ENCODE measurements around the gene GNG12.

GNG12 gene

DNA sequence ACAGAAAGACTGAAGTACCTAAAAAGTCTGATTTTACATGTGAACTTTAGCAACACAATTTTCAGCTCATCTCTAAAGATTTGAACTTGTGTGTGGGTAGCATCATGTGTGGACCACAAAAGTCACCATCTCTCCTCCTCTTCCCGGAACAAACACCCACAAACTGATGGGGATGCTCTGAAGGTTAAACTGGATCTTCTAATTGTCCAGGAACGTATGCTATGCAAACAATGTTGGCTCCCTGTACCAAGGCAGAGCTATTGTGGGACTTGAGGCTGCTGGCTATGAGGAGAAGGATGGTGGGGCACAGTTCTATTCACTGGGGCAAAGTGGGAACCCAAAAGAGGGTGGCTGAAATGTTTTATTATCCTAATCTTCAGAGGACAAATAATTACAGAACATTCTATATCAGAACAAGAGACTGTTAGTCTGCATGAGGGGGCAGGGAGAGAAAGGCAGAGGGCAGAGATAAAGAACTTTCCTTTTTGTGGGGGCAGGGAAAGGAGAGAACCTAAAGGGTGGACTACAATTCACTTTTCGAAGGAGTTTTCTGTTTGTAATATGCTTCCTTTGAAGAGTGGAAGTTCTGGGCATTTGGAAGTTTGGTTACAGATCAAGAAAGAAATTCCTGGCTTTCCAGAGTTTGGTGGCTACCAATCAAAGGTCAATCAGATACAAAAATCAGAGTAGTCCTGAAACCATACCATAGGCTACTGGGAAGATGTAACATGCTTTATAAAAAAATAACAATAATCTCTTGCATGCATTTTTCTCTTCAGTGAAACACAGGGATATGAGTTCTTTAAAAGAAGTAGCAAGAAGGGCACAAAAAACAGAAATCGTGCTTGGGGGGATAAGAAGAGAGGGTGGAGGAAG, 85.4 kb downstream of the GNG12 start:
- H3K27ac ChIP-seq = no peak overlapping the region
- TF ChIP-seq ZFX (IDR thresholded peaks at IDR 0.05) = no peak
- TF ChIP-seq, protein P1, sequence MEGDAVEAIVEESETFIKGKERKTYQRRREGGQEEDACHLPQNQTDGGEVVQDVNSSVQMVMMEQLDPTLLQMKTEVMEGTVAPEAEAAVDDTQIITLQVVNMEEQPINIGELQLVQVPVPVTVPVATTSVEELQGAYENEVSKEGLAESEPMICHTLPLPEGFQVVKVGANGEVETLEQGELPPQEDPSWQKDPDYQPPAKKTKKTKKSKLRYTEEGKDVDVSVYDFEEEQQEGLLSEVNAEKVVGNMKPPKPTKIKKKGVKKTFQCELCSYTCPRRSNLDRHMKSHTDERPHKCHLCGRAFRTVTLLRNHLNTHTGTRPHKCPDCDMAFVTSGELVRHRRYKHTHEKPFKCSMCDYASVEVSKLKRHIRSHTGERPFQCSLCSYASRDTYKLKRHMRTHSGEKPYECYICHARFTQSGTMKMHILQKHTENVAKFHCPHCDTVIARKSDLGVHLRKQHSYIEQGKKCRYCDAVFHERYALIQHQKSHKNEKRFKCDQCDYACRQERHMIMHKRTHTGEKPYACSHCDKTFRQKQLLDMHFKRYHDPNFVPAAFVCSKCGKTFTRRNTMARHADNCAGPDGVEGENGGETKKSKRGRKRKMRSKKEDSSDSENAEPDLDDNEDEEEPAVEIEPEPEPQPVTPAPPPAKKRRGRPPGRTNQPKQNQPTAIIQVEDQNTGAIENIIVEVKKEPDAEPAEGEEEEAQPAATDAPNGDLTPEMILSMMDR (conservative IDR thresholded peaks at IDR 0.05) = no peak

DNA sequence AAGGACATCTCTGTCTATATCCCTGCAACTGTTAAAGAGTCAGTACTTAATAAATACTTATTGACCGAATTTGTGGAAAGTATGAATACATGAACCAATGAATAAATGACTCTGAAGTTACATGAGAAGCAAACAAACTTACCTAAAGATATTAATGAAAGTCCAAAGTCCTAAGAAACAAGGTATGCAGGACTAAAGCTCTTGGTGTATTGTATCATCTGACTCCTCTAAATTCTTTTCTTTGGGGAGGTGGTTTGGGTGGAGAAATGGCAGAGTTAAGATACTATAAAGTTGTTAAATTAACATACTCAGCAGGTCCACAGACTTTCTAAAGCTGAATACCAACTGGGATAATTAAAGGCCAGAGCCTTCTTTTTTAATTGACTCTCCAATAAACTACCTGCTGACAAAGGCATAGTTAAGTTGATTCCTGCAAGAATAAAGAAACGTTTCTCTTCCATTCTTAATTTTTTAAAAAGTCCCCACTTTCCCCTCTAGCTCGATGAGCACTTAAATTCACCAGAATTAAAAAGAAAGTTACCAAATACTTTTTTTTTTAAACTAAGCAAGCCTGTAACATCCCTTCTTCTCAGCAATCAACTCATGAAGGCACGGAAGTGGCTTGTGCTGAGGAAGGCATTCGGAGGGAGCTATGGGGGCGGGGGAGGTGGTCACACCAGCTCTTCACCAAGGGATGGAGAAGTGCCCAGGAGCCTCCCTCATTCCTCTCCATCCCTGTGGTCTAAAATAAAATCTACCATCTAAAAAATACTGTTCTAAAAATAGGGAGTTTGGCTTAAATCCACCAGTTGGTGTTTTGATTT, 87.2 kb downstream of the GNG12 start:
- H3K27ac ChIP-seq = no peak overlapping the region
- TF ChIP-seq, protein P1 (conservative IDR thresholded peaks at IDR 0.05) = no peak
- no peak for TF ChIP-seq ZFX (IDR thresholded peaks at IDR 0.05)

DNA sequence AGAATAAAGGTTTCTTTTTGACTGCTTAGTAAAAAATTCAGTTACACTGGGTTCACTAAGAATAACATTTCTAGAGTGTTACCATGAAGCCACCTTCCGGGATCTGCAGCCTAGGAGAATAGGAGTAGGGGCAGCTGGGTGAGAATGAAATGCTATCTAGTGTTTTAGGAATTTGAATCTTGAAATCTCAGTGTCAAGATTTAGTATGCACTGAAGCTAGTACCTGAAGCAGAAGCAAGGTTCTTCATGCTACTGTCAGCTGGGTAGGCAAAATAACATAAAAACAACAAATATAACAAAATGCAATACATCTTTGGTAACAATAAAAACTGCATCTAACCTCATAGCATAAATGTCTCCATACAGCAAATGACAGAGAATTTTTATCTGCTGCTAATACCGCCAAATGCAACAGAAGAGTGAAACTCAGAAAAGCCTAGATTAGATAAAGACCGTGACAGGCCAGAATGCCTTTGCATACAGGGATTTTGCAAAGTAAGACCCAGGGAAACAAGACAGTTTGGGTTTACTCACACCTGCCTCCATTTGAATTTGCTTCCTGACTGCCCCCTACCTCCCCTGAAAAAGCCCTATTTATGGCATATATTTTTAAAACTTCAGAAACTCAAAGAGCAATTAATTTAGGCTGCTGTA, 90.1 kb downstream of the GNG12 start:
- no peak overlapping the region for H3K27ac ChIP-seq
- TF ChIP-seq ZFX (IDR thresholded peaks at IDR 0.05) = no peak
- TF ChIP-seq, protein P1 (conservative IDR thresholded peaks at IDR 0.05) = no peak

DNA sequence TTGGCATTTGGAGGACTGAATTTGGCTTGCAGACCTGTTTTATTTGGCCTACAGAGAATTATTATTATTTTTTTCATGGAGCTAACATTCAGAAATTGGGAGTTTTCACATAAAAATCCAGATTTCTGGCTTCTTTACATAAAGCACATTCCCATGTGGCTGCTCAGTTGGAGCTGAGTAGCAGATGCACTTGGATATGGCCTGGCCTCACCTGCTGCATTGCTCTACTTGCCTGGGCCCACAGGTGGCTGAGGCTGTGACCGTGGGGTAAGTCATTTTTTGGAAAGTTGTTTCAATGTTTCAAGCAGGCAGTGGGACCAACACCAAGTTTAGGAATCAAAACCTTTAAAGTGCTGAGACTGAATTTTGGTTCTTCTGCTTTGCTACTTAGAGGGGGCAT, 91.5 kb downstream of the GNG12 start:
- no peak for TF ChIP-seq ZFX (IDR thresholded peaks at IDR 0.05)
- TF ChIP-seq, protein P1 (conservative IDR thresholded peaks at IDR 0.05) = no peak
- no peak overlapping the region for H3K27ac ChIP-seq

DNA sequence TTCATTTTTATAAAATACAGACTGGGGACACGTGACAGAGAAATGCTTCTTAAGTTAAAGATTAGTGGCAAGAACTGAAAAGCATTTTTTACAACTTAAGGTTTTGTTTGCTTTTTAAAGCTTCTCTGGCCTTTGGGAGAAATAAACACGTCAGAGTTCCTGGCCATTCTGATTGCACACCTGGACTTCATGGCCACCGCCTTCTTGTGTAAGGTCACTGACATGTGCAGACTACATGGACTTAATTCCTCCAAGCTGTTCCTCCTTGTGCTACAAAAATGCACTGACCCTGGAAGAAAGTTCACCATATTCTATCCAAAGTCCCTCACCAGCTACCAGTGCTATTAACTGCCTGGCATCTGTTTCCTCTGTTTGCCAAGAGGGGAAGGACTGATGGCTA, 92.1 kb downstream of the GNG12 start:
- no peak overlapping the region for H3K27ac ChIP-seq
- TF ChIP-seq, protein P1 (conservative IDR thresholded peaks at IDR 0.05) = no peak
- no peak for TF ChIP-seq ZFX (IDR thresholded peaks at IDR 0.05)

DNA sequence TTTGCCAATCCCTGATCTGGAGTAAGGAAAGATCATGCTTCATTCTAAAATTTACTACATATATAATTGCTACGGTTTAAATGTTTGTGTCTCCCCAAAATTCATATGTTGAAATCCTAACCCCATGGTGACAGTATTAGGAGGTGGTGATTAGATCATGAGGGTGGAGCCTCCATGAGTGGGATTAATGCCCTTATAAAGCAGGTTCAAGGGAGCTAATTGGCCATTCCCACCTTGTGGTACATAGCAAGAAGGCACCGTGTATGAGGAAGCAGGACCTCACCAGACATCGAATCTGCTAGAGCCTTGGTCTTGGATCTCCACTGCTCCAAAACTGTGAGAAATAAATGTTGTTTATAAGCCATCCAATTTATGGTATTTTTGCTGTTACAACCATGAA, 92.7 kb downstream of the GNG12 start:
- TF ChIP-seq, protein P1 (conservative IDR thresholded peaks at IDR 0.05) = no peak
- TF ChIP-seq ZFX (IDR thresholded peaks at IDR 0.05) = no peak
- H3K27ac ChIP-seq = no peak overlapping the region

All from C4-2B (cell line).